ENCODE data around the gene CFAP299. TPM values are rescaled to one million over a fixed set of nuclear protein-coding genes. Genes with fewer than 3 reads are reported as not detected.

Gene CFAP299
- total RNA-seq, 4 donors from 2014 or later, result not detected

DNA sequence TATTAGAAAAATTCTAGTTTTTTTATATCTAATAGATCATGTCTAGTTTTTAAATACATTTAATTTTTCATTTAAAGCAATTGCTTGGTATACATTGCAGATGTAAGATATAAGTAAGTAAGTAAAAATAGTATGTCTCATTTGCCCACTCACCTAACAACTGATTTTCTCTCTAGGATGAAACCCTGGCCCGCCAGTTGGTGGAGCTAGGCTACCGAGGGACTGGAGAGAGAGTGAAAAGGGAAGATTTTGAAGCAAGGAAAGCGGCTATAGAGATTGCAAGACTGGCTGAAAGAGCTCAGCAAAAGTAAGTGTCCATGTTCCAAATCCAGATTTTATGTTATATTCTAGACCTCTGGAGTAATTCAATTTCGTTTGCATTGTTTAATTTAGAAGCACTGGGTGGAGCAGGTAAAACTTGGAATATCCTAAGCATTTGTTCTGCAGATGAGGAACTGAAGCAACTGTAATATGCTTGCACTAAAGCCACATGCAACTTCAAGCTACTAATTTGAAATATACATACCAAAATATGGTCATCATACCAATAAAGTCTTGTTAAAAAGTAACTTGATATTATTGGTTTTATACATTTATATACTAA is 27.1 kb downstream of the CFAP299 start:
- no peak for DNase-seq (ENCODE audit: low spot score in 2 of 2)
- TF ChIP-seq EP300 (IDR thresholded peaks at IDR 0.05) (no peak), POLR2AphosphoS5 (IDR thresholded peaks at IDR 0.05) (no peak), POLR2A (IDR thresholded peaks at IDR 0.05) (no peak)
- TF ChIP-seq, protein P1, sequence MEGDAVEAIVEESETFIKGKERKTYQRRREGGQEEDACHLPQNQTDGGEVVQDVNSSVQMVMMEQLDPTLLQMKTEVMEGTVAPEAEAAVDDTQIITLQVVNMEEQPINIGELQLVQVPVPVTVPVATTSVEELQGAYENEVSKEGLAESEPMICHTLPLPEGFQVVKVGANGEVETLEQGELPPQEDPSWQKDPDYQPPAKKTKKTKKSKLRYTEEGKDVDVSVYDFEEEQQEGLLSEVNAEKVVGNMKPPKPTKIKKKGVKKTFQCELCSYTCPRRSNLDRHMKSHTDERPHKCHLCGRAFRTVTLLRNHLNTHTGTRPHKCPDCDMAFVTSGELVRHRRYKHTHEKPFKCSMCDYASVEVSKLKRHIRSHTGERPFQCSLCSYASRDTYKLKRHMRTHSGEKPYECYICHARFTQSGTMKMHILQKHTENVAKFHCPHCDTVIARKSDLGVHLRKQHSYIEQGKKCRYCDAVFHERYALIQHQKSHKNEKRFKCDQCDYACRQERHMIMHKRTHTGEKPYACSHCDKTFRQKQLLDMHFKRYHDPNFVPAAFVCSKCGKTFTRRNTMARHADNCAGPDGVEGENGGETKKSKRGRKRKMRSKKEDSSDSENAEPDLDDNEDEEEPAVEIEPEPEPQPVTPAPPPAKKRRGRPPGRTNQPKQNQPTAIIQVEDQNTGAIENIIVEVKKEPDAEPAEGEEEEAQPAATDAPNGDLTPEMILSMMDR (IDR thresholded peaks at IDR 0.05), result no peak
- 18% methylated on average over 4 of the region's 4 CpGs for WGBS
- no peaks in the 10 kb centered on the region for H3K9me3 ChIP-seq
- H3K27ac ChIP-seq, result no peak overlapping the region
- no peaks in the 10 kb centered on the region for H3K4me1 ChIP-seq
- no peak overlapping the region for H3K4me3 ChIP-seq
- peaks cover 15% of the 10 kb centered on the region for H3K27me3 ChIP-seq
- H3K36me3 ChIP-seq, result no peaks in the 10 kb centered on the region

- no peak overlapping the region for H3K4me3 ChIP-seq
- WGBS, result 50% methylated on average over 1 of the region's 1 CpG
These were observed 30.4 kb downstream of the CFAP299 start for GRCh38 chr4:80365928-80366327.

GRCh38 chr4:80367737-80368136 is 32.2 kb downstream of the CFAP299 start:
- H3K27ac ChIP-seq, result no peak overlapping the region
- no peak for DNase-seq (ENCODE audit: low spot score in 2 of 2)
- H3K4me3 ChIP-seq, result no peak overlapping the region
- 56% methylated on average over 2 of the region's 2 CpGs for WGBS
- H3K36me3 ChIP-seq, result no peaks in the 10 kb centered on the region
- TF ChIP-seq POLR2A (IDR thresholded peaks at IDR 0.05), result no peak
- no peak for TF ChIP-seq POLR2AphosphoS5 (IDR thresholded peaks at IDR 0.05)
- TF ChIP-seq EP300 (IDR thresholded peaks at IDR 0.05), result no peak
- H3K27me3 ChIP-seq, result no peaks in the 10 kb centered on the region
- H3K4me1 ChIP-seq, result no peaks in the 10 kb centered on the region
- no peaks in the 10 kb centered on the region for H3K9me3 ChIP-seq

More at GRCh38 chr4:80365928-80366327, 30.4 kb downstream of the CFAP299 start:
- TF ChIP-seq, protein P1 (IDR thresholded peaks at IDR 0.05), result peak; percentile 21 to 50
- TF ChIP-seq EP300 (IDR thresholded peaks at IDR 0.05) (no peak), POLR2AphosphoS5 (IDR thresholded peaks at IDR 0.05) (no peak), POLR2A (IDR thresholded peaks at IDR 0.05) (no peak)
- H3K4me1 ChIP-seq, result no peaks in the 10 kb centered on the region
- H3K27ac ChIP-seq, result no peak overlapping the region
- H3K36me3 ChIP-seq, result no peaks in the 10 kb centered on the region
- no peaks in the 10 kb centered on the region for H3K9me3 ChIP-seq
- peaks cover under 1% of the 10 kb centered on the region for H3K27me3 ChIP-seq
- no peak for DNase-seq (ENCODE audit: low spot score in 2 of 2)

DNA sequence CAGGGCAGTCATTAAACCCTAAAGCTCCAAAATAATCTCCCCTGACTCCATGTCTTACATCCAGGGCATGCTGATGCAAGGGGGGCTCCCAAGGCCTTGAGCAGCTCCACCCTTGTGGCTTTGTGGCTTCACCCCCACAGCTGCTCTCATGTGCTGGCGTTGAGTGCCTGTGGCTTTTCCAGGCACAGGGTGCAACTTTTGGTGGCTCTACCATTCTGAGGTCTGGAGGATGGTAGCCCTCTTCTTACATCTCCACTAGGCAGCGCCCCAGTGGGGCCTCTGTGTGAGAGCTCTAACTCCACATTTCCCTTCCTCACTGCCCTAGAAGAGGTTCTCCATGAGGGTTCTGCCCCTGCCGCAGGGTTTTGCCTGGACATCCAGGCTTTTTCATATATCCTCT is 35.1 kb downstream of the CFAP299 start:
- TF ChIP-seq EP300 (IDR thresholded peaks at IDR 0.05) (no peak), POLR2AphosphoS5 (IDR thresholded peaks at IDR 0.05) (no peak), POLR2A (IDR thresholded peaks at IDR 0.05) (no peak)
- TF ChIP-seq, protein P1 (IDR thresholded peaks at IDR 0.05), result no peak
- no peaks in the 10 kb centered on the region for H3K9me3 ChIP-seq
- WGBS, result 94% methylated on average over 2 of the region's 3 CpGs
- H3K4me1 ChIP-seq, result no peaks in the 10 kb centered on the region
- no peak overlapping the region for H3K4me3 ChIP-seq
- H3K27me3 ChIP-seq, result no peaks in the 10 kb centered on the region
- no peak overlapping the region for H3K27ac ChIP-seq
- DNase-seq (ENCODE audit: low spot score in 2 of 2), result no peak
- H3K36me3 ChIP-seq, result no peaks in the 10 kb centered on the region

DNA sequence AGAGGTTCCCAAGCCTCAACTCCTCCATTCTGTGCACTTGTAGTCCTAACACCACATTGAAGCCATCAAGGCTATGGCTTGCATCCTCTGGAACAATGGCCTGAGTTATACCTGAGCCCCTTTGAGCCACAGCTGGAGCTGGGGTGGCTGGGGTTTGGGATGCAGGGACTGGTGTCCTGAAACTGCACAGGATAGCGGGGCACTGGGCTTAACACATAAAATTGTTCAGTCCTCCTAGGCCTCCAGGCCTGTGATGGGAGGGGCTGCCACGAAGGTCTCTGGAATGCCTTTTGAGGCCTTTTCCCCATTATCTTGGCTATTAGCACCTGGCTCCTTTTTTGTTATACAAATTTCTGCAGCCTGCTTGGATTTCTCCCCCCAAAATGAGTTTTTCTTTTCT is 35.5 kb downstream of the CFAP299 start:
- Histone ChIP-seq H3K36me3 (no peaks in the 10 kb centered on the region), H3K4me1 (no peaks in the 10 kb centered on the region), H3K27ac (no peak overlapping the region), H3K9me3 (no peaks in the 10 kb centered on the region), H3K27me3 (no peaks in the 10 kb centered on the region), H3K4me3 (no peak overlapping the region)
- no peak for DNase-seq (ENCODE audit: low spot score in 2 of 2)
- 77% methylated on average over 2 of the region's 2 CpGs for WGBS
- TF ChIP-seq, protein P1 (IDR thresholded peaks at IDR 0.05), result no peak
- TF ChIP-seq POLR2A (IDR thresholded peaks at IDR 0.05) (no peak), EP300 (IDR thresholded peaks at IDR 0.05) (no peak), POLR2AphosphoS5 (IDR thresholded peaks at IDR 0.05) (no peak)

- DNase-seq (ENCODE audit: low spot score in 2 of 2), result no peak
- Histone ChIP-seq H3K9me3 (no peaks in the 10 kb centered on the region), H3K27ac (no peak overlapping the region), H3K27me3 (no peaks in the 10 kb centered on the region), H3K4me3 (no peak overlapping the region), H3K4me1 (no peaks in the 10 kb centered on the region), H3K36me3 (no peaks in the 10 kb centered on the region)
- TF ChIP-seq EP300 (IDR thresholded peaks at IDR 0.05) (no peak), POLR2AphosphoS5 (IDR thresholded peaks at IDR 0.05) (no peak), POLR2A (IDR thresholded peaks at IDR 0.05) (no peak)
- TF ChIP-seq, protein P1 (IDR thresholded peaks at IDR 0.05), result no peak
These were observed 38.6 kb downstream of the CFAP299 start for GRCh38 chr4:80374180-80374579.
